ENCODE measurements around the gene SH3RF2.

DNA sequence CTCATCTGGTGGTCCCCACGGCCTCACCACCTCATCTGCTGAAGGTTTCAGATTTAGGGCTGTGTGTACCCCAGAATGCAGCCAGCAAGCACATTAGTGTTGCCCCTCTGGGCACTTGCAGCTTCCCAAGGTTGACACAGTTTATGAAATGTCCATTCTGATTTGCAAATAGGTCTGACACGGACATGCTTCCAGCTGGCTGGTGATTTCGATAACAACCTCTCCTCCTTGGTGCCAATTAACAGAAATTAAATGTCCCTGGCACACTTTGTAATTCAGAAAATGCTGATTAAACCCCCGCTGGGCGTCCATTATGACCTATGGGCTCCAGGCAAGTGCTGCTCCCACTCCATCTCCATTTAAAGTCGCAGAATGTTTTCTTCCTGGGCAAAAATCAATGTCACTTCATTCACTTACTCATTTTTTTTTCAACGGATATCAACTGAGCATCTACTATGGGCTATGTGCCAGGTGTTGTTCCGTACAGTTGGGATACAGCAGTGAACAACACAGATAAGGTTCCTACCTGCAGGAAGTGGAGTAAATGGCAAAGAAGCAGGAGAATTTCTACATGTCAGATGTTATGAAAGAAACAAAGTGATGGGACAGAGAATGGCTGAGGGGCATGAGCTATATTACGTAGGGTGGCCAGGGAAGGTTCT, 137.0 kb downstream of the SH3RF2 start:
- TF ChIP-seq EZH2 (IDR thresholded peaks at IDR 0.05; ENCODE audit: low read length, missing control alignments) = no peak
- TF ChIP-seq CTCF (conservative IDR thresholded peaks at IDR 0.05 in 1 of 2, IDR thresholded peaks at IDR 0.05 in 1 of 2; ENCODE audit: low read depth in 1 of 2, low read length in 2 of 2) = no peak
